Endothelial cell of umbilical vein (primary cell): ENCODE data around the gene TBX20. TPM values are rescaled to one million over a fixed set of nuclear protein-coding genes. Genes with fewer than 3 reads are reported as not detected.
A peak's percentile ranks its signal among the peaks of the same experiment; 100 is the strongest.
"Not testable (repeated sequence)": the region's sequence is repeated elsewhere in the genome, so short reads cannot be mapped to it uniquely, and the experiment has no call there.

ENCODE experiments used
- BruUV-seq: library from RNA; stranded (reverse); fragments of 400-500 nt; replicated peaks from 2 replicates; lab custom pipeline; 2021; lab: Mats Ljungman, UMichigan
- CTCF ChIA-PET: fragments of 300-600, 350-600 bp; sonication (Branson Sonifier 250); formaldehyde crosslinking; loops from one replicate; lab custom pipeline; 2021; ENCODE audit warnings: antibody characterized with exemption, inconsistent platforms; lab: Charles Lee
- POLR2A ChIA-PET: fragments of 300-600, 350-600 bp; sonication (Branson Sonifier 250); formaldehyde crosslinking; loops from one replicate; lab custom pipeline; 2021; ENCODE audit warnings: antibody characterized with exemption, inconsistent platforms; lab: Charles Lee
- DNase-seq: peaks from one replicate; pipeline ENCODE4 v3.0.0-alpha.2; 2011; ENCODE audit warnings: low read depth, low spot score
- FAIRE-seq: peaks from 2 replicates; lab custom pipeline; 2011; peaks lifted over from hg19 to GRCh38; lab: Jason Lieb, UNC
- H2AFZ ChIP-seq: 2 replicates; pipeline ENCODE4 v1.6.0; 2012; ENCODE audit warnings: low read depth, low read length, control low read depth, inconsistent platforms
- H3K27ac ChIP-seq: 2 replicates; pipeline ENCODE4 v1.5.1; 2011; ENCODE audit warnings: low read depth, mild to moderate bottlenecking, control low read depth, low read length, moderate library complexity; ENCODE audit not compliant: insufficient read depth
- H3K27me3 ChIP-seq, 2 experiments: 2 replicates each; pipeline versions ENCODE4 v1.6.0 to v1.6.1; 2011; ENCODE audit warnings: low read length in 2 of 2, mixed read lengths in 1 of 2; ENCODE audit not compliant: control insufficient read depth in 2 of 2, insufficient read depth in 2 of 2
- H3K36me3 ChIP-seq, 2 experiments: 2 replicates in 1 of 2; 3 replicates in 1 of 2; pipeline ENCODE4 v1.5.1; 2011; ENCODE audit warnings: low read length in 2 of 2, mild to moderate bottlenecking in 1 of 2, moderate library complexity in 1 of 2; ENCODE audit not compliant: control insufficient read depth in 2 of 2, insufficient read depth in 2 of 2; ENCODE audit errors: extremely low read depth in 1 of 2
- H3K4me1 ChIP-seq: 3 replicates; pipeline ENCODE4 v1.5.1; 2011; ENCODE audit warnings: mild to moderate bottlenecking, low read length; ENCODE audit not compliant: control insufficient read depth, insufficient read depth; ENCODE audit errors: extremely low read depth
- H3K4me2 ChIP-seq: 2 replicates; pipeline ENCODE4 v1.6.1; 2011; ENCODE audit warnings: low read length, control low read depth, mixed read lengths; ENCODE audit not compliant: insufficient read depth
- H3K4me3 ChIP-seq, 3 experiments: fragments of 200-600 bp in 1 of 3; sonication (generic), shearing (Covaris generic) in 1 of 3; replicated peaks in 1 of 3; 2 replicates each; pipeline ENCODE4 v1.5.1; 2011 to 2016; ENCODE audit warnings: control low read depth in 3 of 3, low read length in 3 of 3, mild to moderate bottlenecking in 2 of 3, inconsistent platforms in 1 of 3, low read depth in 1 of 3, moderate library complexity in 1 of 3; ENCODE audit not compliant: insufficient read depth in 1 of 3
- H3K79me2 ChIP-seq: 2 replicates; pipeline ENCODE4 v1.6.0; 2012; ENCODE audit warnings: low read length, inconsistent platforms; ENCODE audit not compliant: control insufficient read depth, insufficient read depth
- H3K9ac ChIP-seq: replicated peaks from 2 replicates; pipeline ENCODE3; 2011; ENCODE audit warnings: low read length, control low read depth; ENCODE audit not compliant: insufficient read depth; ENCODE audit errors: extremely low read depth
- H3K9me1 ChIP-seq: replicated peaks from 3 replicates; pipeline ENCODE4 v1.6.0; 2011; ENCODE audit warnings: mild to moderate bottlenecking, low read length; ENCODE audit not compliant: control insufficient read depth, insufficient read depth; ENCODE audit errors: extremely low read depth
- H3K9me3 ChIP-seq: replicated peaks from 2 replicates; pipeline ENCODE4 v1.5.1; 2012; ENCODE audit warnings: low read length, inconsistent platforms; ENCODE audit not compliant: control insufficient read depth, insufficient read depth
- H4K20me1 ChIP-seq: replicated peaks from 2 replicates; pipeline ENCODE3; 2011; ENCODE audit warnings: mild to moderate bottlenecking, low read length; ENCODE audit not compliant: control insufficient read depth, insufficient read depth; ENCODE audit errors: extremely low read depth
- dilution Hi-C: fragments of 300-500 bp; cut with MboI; formaldehyde crosslinking; loops from one replicate; pipeline ENCODE4 v1.15.0; 2019; ENCODE audit warnings: low sequenced_read_pairs; ENCODE audit not compliant: extremely low pct_ligation_motif_present
- intact Hi-C: fragments of 100-400 bp; cut with micrococcal nuclease; formaldehyde crosslinking; loops from one replicate; pipeline ENCODE4 v1.10.0; 2022
- polyA plus RNA-seq, 4 experiments: library from polyadenylated mRNA; depleted of rRNA in 3 of 4; stranded (reverse) in 3 of 4; unstranded in 1 of 4; fragments of >200 nt; gene quantifications; 2 replicates each; pipeline versions ENCODE4 v1.2.1 to v1.2.3, GENCODE V29; 2011 to 2012; ENCODE audit warnings: missing spikeins in 1 of 4
- total RNA-seq: library from RNA; stranded (reverse); gene quantifications from 2 replicates; pipeline ENCODE4 v1.2.3, GENCODE V29; 2021

Gene TBX20
- total and polyA plus RNA-seq, 2 donors (not counting 3 experiments of a cell fraction or from before 2014, with no cell fraction given): not detected

GRCh38 chr7:35191571-35191970, 62.3 kb downstream of the TBX20 start:
- dilution Hi-C loops, H2AFZ ChIP-seq, H3K9ac ChIP-seq, H3K36me3 ChIP-seq, BruUV-seq, H4K20me1 ChIP-seq, H3K4me3 ChIP-seq, H3K4me1 ChIP-seq, POLR2A ChIA-PET, H3K9me3 ChIP-seq, H3K79me2 ChIP-seq, FAIRE-seq, H3K27ac ChIP-seq, H3K9me1 ChIP-seq, DNase-seq, H3K4me2 ChIP-seq, H3K27me3 ChIP-seq: not testable (repeated sequence)
- intact Hi-C loops: loop anchor here (5.0 to 10.0 kb wide), 3 partner anchors 233 to 783 kb away; no protein-coding TSS in a partner anchor
- CTCF ChIA-PET: interaction anchor here (1.3 to 1.5 kb wide), 2 partner anchors 329 to 433 kb away, joined by 5 to 6 read pairs; no protein-coding TSS in a partner anchor

GRCh38 chr7:35190146-35190773, 63.6 kb downstream of the TBX20 start:
- H4K20me1 ChIP-seq, H3K79me2 ChIP-seq, DNase-seq, BruUV-seq, H2AFZ ChIP-seq, H3K27ac ChIP-seq, H3K4me3 ChIP-seq, FAIRE-seq, H3K9ac ChIP-seq, H3K4me1 ChIP-seq, H3K4me2 ChIP-seq, dilution Hi-C loops, POLR2A ChIA-PET, H3K9me3 ChIP-seq, H3K9me1 ChIP-seq, H3K36me3 ChIP-seq: not testable (repeated sequence)
- H3K27me3 ChIP-seq: peaks cover 4 to 11% of the 10 kb centered on the region in 2 experiments
- intact Hi-C loops: loop anchor here (5.0 to 10.0 kb wide), 3 partner anchors 235 to 785 kb away; no protein-coding TSS in a partner anchor
- CTCF ChIA-PET: interaction anchor here (1.3 to 1.5 kb wide), 2 partner anchors 330 to 434 kb away, joined by 5 to 6 read pairs; no protein-coding TSS in a partner anchor

DNA sequence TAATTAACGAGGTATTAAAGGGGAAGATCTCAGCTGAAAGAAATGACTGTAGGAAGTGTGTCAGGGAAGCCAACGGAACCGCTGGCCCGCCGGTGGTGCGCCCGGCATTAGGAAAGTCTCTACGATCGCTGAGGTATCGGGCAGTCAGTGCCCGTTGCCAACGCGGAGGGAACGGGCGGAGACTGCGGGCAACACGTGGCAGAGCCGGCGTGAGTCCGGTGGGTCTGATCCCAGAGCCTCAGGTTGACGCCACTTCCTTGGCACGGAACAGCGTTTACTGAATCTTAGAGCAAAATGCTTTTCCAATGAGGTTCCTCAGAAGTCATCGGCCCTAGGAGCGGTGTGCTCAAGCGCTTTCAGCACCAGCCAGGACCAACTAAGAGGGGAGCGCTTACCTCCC, 67.1 kb downstream of the TBX20 start:
- intact Hi-C loops: loop anchor here (10.0 kb wide), 2 partner anchors 152 to 438 kb away; partner anchors contain the start of gene DPY19L1
- POLR2A ChIA-PET, H3K9ac ChIP-seq, H3K27ac ChIP-seq, H3K79me2 ChIP-seq, H3K36me3 ChIP-seq, CTCF ChIA-PET, H3K9me1 ChIP-seq, dilution Hi-C loops, FAIRE-seq, H4K20me1 ChIP-seq, H3K4me1 ChIP-seq, H3K9me3 ChIP-seq, BruUV-seq: not testable (repeated sequence)
- peaks cover 7 to 17% of the 10 kb centered on the region in 2 experiments for H3K27me3 ChIP-seq
- H2AFZ ChIP-seq: peak overlapping the region; percentile 59
- H3K4me2 ChIP-seq: peak overlapping the region; percentile 64
- H3K4me3 ChIP-seq: peak overlapping the region; percentile 8 to 34 (median 11)
- DNase-seq: peak; percentile 21
